HuH-7.5 (cell line): ENCODE measurements around the gene NODAL.

ENCODE experiments used
- DNase-seq: peaks from one replicate; pipeline ENCODE4 v3.0.0; 2011; ENCODE audit warnings: low spot score

Gene NODAL

DNA sequence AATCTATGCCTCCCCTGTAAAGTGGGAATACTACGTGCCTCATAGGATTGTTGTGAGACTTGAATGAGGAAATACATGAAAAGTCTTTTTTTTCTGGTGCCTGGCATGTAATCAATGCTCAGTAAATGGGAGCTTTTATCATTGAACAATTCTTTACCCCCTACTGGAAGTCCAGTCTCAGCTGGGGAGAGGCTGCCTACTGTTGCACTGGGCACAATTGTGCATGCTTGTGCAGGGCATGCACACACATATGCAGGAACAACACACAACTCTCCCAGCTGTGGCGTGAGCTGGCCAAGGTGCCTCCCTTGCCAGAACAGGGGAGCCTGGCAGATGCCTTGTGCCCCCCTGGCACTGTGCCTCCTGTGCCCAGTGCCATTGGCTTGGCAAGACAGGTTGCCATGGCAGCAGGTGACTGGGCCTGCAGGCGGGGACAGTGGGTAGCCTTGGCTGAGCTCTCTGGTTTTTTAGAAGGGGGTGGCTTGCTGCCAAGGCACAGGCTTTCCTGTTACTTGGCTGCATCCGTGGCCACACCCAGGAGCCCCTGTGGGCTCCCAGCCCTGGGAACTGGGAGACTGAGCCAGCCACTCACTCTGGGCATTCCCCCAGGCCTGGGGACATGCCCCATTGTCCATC lies 21.0 kb upstream of the NODAL start:
- no peak for DNase-seq

DNA sequence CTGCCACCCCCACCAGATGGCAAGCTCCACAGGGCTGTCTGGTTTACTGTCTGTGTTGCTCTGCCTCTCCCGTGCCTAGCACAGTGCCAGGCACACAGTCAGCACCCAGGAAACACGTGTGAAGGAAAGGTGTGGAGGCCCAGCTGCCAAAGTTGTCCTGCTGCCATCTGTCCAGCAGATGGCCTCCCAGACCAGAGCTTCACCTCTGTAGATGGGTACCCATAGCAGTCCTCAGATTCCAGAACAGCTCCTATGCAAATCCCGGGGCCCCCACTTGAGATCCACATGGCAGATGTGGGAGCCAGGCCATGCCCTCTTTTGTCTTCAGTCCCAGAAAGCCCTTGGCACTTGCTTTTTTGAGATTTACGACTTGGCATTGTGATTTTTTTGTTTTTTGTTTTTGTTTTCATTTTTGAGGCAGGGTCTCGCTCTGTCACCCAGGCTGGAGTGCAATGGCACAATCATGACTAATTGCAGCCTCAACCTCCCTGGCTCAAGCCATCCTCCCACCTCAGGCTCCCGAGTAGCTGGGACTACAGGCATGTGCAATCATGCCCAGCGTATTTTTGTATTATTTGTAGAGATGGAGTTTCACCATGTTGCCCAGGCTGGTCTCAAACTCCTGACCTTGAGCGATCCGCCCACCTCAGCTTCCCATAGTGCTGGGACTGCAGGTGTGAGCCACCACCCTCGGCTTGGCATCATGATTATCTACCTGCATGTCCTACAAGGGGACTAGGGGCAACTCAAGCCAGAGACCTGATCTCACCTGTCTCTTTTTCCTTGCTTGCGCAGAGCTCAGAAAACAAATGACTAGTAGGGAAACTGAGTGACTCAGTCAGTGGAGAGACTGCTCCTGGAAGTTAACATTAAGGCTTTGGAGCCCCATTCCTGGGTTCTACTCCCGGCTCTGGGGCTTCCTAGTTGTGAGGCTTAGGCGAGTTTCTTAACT lies 20.2 kb upstream of the NODAL start:
- peak; percentile 78 for DNase-seq

DNA sequence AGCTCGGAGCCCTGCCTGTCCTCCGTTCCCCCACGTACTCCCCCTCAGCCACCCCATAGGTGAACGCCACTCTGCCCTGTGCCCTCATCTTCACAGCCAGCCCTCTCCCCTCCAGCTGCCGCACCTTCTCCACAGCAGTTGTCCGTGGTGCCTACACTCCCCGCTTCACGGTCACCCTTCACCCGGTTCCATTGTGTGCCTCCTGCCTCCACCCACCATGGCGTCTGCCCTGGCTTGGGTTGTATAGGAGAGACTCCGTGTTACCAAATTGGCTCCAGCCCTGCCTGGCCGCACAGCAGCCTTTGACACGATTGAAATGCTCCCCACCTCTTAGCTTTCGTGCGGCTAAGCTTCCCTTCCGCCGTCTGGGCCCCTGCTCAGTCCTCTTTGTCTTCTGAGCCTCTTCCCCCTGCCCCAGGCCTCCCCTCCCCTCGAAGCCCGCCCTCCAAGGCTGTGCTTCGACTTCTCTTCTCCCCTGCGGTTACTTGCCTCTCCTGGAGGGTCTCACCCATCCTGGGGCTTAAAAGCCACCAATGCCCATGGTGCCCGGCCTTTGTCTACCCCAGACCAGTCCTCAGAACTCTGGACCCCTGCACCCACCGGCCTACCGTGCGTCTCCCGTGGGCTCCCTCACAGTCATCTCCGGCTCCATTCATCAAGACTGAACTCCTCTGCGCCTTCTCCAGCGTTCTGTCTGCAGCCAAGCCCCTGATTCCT lies 18.5 kb upstream of the NODAL start:
- no peak for DNase-seq

DNA sequence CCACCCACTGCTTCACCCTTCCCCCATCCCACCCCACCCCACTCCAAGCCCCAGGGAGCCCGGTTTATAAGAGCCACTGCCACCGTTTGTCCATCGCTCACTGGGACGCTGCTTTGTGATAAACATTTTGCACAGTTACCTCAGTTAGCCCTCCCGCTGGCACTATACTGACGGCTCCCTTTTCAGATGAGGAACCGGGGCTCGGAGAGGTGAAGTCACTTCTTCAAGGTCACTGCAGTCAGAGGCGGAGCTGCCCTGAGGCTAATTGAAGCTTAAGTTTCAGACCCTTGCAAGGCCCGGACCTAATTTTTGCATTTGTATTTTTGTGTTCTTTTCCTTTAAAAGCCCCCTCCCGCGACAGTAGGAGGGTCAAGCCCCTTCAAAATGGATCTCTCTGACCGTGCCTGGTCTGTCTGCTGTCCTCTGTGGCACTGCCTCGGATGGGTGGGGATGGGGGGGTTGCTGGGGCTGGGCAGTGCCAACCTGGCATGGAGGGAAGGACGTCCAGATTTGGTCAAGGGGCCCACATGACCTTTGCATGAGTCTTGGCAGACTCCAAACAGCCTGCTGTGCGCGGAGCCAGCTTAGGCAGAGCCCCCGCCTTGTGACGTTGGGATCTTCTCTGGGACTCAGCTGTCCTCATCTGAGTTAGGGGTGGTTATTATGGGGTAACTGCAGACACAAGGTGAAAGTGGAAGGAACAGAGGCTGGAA lies 17.7 kb upstream of the NODAL start:
- no peak for DNase-seq

DNA sequence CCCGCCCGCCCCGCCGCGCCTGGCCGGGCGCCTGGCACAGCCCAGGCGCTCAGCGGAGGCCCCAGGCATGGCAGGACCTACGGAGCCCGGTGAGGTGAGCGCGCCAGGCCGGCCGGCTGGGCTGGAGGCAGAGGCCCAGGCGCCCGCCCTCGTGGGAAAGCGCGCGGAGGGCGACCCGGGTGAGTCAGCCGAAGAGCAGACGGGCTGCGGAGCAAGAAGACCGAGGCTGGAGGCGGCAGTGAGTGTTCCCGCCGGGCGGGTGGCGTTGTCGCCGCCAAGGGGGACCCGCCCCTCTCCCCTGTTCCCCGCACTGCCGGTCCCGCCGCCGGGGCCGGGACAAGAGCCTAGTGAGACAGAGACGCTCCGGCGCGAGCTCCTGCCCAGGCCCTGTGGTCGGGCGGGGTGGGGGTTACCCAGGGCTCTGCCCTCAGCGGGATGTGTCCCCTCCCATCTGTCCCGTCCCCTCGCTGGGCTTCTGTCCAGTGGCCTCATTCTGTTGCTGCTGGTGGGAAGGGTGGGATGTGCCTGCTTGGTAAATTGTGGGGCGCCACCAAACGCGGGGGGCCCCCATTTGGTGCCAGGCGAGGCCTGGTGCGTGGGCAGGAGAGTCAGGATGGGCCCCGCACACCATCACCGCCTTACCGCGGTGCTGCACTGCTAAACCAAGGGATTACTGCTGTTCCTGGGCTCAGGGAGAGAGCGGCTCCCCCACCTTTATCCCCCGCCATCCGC lies 17.0 kb upstream of the NODAL start:
- DNase-seq, result peak; percentile 34

DNA sequence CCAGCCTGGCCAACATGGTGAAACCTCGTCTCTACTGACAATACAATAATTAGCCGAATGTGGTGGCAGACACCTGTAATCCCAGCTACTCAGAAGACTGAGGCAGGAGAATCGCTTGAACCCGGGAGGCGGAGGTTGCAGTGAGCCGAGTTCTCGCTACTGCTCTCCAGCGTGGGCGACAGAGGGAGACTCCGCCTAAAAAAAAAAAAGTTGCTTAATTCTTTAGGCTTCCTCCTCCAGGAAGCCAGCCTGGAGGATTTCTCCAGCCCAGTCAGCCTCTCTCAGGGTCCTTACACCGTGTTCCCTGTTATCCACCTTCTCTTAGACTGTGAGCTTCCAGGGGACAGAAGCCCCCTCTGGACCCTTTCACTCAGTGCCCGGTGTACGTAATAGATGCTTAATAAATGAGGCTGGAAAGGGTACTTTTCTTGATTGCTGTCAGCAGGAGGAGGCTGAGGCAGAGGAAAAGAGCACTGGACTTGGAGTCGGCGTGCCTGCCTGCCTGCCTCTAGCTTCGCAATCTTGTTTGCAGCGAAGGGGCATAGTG lies 16.4 kb upstream of the NODAL start:
- DNase-seq, result no peak

DNA sequence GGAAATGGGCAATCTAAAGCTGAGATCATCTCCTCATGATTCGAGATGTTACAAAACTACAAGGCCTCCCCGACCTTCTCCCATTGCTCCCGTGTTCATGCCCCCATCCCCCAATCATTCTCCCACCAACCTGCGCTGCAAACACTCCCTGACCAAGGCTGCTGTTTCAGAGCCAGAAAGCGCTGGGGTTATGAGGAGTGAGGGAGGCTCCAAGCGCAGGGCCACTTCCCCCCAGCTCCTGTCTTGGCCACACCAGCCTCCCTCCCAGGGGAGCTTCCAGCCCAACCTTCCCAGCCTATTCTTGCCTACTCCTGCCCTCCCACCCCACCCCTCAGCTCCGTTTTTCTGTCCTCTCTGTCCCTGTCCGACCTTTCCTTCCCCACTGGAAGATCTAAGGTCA lies 14.7 kb upstream of the NODAL start:
- DNase-seq, result no peak

DNA sequence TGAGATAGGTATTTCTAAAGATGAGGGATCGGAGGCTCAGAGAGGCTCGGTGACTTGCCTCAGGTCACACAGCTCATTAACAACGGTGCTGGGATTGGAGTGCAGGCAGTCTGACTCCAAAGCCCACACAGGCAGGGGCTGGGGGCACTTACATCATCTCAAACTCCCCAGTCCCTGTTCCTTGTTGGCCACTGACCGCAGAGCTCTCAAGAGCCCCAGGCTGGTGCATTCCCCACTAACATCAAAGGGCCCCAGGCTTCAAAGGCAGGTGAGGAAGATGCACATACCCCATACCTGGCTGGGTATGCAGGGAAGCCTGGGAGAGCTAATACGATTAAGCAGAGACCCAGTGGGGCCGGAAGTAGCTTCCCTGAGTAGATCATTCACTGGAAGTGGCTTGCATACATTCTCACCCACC lies 13.7 kb upstream of the NODAL start:
- DNase-seq, result no peak

DNA sequence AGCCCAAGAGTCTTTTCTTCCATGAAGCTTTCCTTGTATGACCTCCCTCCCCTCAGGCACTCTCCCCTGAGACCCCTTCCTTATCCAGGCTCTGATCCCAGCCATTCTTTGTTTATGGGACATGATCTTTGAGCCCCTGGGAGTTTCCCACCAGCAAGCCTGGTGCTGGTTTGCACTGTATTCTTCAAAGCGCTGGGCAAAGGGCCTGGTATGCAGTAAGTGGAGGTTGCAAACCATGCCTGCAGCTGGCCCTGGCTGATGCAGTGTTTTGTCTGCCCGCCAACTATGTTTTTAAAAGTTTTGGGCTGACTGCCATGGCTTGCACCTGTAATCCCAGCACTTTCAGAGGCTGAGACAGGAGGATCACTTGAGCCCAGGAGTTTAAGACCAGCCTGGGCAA lies 6.8 kb upstream of the NODAL start:
- no peak for DNase-seq

DNA sequence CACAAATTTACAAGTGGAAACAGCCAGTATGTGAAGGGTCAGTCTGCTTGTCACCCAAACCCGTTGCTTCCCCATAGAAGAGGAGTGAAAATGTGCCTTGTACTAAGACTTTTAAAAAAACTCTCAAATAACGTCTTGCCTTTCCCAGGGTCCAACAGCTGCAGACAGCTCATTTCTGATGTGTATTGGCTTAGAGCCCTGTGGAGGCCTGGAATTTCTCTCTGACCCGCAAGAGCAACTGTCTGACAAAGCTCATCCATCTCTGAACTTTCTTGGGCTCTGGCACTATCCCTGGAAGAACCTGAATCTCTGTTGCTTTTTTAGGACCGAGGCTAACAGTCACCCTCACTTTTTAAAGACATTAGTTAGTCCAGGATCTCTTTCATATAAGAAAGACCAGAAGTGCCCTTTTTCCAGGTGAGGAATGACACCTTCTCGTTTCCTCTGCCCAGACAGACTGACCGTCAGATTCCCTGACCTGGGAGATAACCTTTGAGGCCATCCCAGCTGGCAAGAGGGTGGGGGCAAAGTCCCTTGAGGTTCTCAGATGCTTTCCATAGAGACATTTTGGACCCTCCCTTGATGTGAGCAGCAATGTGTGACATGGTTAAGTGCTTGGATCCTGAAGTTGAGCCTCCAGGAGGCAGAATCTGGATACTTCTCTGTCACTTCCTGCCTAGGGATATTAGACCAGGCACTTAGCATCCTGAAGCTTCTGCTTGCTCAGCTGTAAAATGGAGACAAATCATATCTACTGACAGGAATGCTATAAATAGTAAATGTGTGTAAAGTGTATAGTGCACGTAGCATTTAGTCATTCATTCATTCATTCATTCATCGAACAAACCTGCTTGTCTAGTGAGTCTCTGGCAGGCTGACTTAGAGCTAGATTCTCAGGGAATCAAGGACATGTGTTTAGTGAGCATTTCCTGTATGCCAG lies 4.5 kb upstream of the NODAL start:
- no peak for DNase-seq

DNA sequence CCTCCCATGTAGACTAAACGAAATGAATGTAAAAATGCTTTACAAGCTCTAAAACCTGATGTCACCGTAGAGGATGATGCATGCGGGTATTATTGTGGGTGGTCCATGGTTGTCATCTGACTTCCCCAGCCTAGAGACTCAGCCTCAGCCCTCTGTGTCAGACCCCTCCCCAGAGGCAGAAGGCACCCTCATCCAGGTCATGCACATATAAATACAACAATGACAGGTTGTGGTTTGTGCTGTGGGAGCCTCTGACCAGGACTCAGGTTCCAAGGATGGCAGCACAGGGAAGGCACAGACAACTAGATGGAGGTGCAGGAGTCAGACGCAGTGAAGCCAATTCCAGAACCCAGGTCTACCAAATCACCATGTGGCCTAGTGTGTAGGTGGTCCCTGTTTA lies 3.3 kb upstream of the NODAL start:
- DNase-seq, result no peak

DNA sequence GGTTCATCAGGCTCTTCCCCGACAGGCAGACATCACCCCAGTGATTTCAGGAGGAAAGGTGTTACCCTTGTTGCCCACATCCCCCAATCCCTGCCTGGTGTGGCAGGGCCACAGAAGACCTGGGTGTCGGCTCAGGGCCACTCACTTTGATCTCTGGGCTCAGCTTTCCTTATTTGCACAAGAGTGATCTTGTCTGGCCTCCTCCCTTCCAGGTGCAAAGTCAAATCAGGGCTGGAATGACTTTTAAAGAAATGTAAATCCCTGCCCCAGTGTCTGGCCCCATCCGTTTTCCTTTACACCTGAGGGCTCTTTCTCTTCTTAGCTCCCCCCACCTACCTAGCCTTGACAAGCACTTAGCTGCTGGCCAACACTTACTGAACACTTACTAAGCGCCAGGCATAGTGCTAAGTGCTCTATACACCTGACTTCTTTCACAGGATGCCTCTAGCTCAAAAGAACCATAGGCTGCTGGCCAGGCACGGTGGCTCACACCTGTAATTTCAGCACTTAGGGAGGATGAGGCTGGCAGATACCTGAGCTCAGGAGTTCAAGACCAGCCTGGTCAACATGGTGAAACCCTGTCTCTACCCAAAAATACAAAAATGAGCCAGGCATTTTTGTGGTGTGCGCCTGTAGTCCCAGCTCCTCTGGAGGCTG lies 979 bp upstream of the NODAL start:
- DNase-seq, result no peak

DNA sequence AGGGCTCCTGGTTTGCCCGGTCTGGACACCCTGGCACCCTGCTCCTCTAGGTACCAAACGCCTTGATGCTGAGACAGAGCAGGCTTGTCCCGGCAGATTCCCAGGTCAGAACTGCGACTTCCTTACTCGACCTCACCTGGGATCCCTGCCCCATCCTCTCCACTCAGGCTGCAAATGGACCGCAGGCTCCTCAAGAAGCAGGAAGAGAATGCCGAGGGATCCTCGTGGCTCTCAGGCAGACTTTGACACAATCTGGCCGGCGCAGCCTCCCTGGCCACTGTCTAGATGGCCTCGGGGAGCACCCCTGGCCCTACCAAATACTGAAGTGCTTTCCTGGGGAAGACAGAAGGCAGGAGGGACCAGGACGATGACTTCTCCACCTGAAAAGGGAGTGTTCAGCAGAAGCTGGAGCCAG lies 421 bp upstream of the NODAL start:
- DNase-seq, result no peak

DNA sequence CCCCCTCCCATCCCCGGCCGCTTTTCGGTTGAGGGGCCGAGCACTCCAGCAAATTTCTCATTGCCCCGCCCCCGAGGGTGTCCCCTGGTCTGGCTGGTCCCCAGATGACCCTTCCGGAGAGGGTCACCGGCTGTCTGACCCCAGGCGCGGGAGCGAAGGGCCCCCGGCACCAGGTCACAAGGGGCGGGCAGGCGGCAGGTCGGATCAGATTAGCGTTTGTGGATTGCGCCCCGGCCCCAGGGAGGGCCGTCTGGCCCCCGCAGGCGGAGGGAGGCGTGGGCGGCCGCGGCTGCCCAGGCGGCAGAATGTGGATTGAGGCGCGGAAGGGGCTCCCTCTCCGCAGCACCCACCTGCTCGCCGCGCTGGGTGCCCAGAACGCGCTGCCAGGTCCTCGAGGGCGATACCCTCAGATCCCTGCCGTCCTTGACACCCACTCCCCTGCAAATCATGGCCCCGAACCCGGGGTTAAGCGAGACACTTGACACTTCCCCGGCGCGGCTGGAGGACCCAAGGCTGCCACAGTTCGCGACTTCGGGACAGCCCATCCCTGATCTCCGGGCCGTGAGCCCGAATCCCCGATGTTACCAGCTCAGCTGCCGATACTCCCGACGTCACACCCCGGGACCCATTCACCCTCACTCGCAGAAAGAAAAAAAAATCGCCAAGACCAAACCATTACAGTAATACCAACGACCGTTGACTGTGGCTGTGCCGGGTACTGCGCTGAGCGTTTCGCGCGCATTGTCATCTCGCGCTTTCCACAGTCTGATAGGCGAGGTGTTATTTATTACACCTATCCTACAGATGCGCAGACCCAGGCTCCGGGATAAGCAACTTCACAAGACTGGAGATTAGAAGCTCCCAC lies 953 bp downstream of the NODAL start:
- no peak for DNase-seq

DNA sequence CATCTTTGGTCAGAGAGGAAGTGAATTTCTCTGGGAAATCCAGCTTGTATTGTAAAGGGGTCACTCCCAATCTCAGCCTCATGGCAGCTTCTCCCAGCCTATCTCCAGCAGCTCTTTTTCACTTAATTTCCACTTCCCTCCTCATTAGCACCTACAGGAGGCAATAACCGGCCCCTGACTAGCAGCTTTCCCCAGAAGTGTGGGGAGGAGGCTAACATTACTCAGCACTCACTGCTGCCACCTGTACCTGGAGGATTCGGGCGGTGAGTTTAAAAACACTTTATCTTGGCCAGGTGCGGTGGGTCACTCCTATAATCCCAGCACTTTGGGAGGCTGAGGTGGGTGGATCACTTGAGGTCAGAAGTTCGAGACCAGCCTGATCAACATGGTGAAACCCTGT lies 3.8 kb downstream of the NODAL start:
- DNase-seq, result no peak

DNA sequence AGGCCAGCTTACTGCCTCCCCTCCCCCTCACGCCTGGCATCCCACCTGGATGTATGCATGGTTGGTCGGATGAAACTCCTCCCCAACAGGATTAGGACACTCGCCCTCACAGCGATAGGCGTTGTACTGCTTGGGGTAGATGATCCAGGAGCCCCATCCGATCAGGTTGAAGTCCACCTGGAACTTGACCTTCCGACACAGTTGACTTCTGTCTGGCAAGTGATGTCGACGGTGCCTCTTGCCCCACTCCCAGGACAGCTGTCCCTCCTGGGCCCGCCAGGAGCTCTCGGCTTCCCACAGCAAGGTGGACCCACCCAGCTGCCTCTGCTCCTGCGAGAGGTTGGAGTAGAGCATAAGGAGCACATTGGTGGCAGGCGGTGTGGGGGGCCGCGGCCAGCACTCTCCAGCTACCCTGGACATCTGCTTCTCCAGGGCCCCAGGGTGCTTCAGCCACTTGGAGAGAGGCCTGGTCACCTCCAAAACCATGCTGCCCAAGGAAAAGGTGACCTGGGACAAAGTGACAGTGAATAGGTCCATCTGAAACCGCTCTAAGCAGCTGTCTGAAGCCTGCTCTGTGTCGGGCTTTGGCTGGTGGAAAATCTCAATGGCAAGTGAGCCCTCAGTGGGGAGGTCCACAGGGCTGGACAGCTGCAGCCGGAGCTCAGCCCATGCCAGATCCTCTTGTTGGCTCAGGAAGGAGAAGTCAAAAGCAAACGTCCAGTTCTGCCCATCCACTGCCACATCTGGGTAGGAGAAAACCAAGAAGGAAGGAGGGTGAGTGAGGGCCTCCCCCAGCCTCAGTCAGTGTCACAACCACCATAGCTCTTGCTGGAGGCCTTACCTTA lies 6.0 kb downstream of the NODAL start:
- DNase-seq, result no peak

DNA sequence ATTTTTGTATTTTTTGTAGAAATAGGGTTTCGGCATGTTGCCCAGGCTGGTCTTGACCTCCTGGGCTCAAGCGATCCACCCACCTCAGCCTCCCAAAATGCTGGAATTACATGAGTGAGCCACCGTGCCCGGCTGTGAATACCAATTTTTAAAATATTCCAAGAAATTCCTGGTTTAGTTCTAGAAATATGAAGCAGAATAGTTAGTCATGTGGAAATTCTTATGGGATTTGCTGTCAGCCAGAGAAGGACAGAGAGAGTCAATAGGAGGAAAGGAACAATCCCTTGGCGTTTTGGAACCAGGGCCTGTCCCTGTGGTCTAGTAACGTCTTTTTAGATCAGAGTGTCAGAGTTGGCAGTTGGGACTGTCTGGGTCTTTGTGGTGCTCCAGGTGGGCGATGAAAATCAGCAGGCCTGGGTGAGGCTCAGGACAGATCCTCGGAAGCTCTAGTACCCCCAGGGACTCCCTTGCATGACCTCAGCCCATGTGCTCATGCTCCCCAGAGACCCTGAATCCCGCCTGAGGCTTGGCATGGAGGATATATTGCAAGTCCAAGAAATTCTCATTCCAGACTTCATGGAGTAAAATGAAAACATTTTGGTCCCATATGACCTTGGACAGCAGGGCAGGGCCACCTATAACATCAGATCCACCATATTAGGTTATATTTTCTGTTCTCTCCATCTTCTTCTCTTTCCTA lies 7.8 kb downstream of the NODAL start:
- no peak for DNase-seq
